Measurements from ENCODE around the gene RTN4RL2.

GRCh38 chr11:57474017-57474802 lies 13.9 kb downstream of the RTN4RL2 start:
- TF ChIP-seq CTCF (IDR thresholded peaks at IDR 0.05) (no peak), POLR2A (IDR thresholded peaks at IDR 0.05) (no peak)
